Esophagus muscularis mucosa (tissue), 4 donors: ENCODE results near the gene ALPL. TPM values are rescaled to one million over a fixed set of nuclear protein-coding genes. Genes with fewer than 3 reads are reported as not detected.

Experiments
- DNase-seq: peaks from one replicate; pipeline ENCODE4 v3.0.0-alpha.2; 2017; ENCODE audit errors: extremely low spot score
- H3K27ac ChIP-seq, 4 donors: fragments of 200-600 bp; sonication (generic); replicated peaks in 1 of 4; 1 replicate in 3 of 4; 2 replicates in 1 of 4; pipeline ENCODE4 v1.5.1; 2016 to 2019; ENCODE audit warnings: mild to moderate bottlenecking in 1 of 4
- H3K27me3 ChIP-seq, 4 donors: fragments of 200-600 bp; sonication (generic); one replicate each; pipeline versions ENCODE4 v1.5.1 to v1.6.0; 2016 to 2019
- H3K36me3 ChIP-seq, 4 donors: fragments of 200-600 bp; sonication (generic); one replicate each; pipeline ENCODE4 v1.5.1; 2016 to 2019
- H3K4me1 ChIP-seq, 4 donors: fragments of 200-600 bp; sonication (generic); one replicate each; pipeline ENCODE4 v1.5.1; 2016 to 2019
- H3K4me3 ChIP-seq, 4 donors: fragments of 200-600 bp; sonication (generic); 1 replicate in 2 of 4; 2 replicates in 2 of 4; pipeline ENCODE4 v1.5.1; 2016 to 2019; ENCODE audit warnings: mild to moderate bottlenecking in 4 of 4, moderate library complexity in 1 of 4
- H3K9me3 ChIP-seq, 4 donors: fragments of 200-600 bp; sonication (generic); 1 replicate in 3 of 4; 2 replicates in 1 of 4; pipeline ENCODE4 v1.5.1; 2016 to 2019
- CTCF ChIP-seq, 3 experiments: fragments of 200-600 bp in 2 of 3; fragments of 450-650 bp in 1 of 3; sonication (generic) in 2 of 3; IDR thresholded peaks; one replicate each; pipeline ENCODE4 v1.5.1; 2017 to 2019; ENCODE audit warnings: antibody characterized with exemption in 3 of 3, mild to moderate bottlenecking in 2 of 3, moderate library complexity in 1 of 3
- EP300 ChIP-seq: sonication (generic); formaldehyde crosslinking; IDR thresholded peaks from one replicate; pipeline ENCODE4 v1.6.1; 2017; ENCODE audit warnings: antibody characterized with exemption
- POLR2A ChIP-seq: fragments of 450-650 bp; IDR thresholded peaks from one replicate; pipeline ENCODE4 v1.6.1; 2017; ENCODE audit warnings: antibody characterized with exemption, moderate library complexity, mild to moderate bottlenecking, low read depth
- POLR2AphosphoS5 ChIP-seq, 2 donors: sonication (generic); formaldehyde crosslinking; IDR thresholded peaks; one replicate each; pipeline ENCODE4 v1.6.1; 2017; ENCODE audit warnings: antibody characterized with exemption in 2 of 2
- WGBS: methylation state at CpG from one replicate; pipeline ENCODE4 v1.1.5; 2018; 5-methylcytosine and 5-hydroxymethylcytosine counted together
- intact Hi-C: fragments of 100-400 bp; cut with DNase I; formaldehyde crosslinking; loops from one replicate; pipeline ENCODE4 v1.15.1; 2023
- total RNA-seq, 4 donors: library from RNA; depleted of rRNA; stranded (reverse); fragments of >200 nt; gene quantifications; one replicate each; pipeline versions ENCODE4 v1.1.0 to v1.2.1, GENCODE V29; 2016

Gene ALPL
- total RNA-seq, 4 donors from 2014 or later, result 1.2 to 10.3 (median 3.8) TPM

DNA sequence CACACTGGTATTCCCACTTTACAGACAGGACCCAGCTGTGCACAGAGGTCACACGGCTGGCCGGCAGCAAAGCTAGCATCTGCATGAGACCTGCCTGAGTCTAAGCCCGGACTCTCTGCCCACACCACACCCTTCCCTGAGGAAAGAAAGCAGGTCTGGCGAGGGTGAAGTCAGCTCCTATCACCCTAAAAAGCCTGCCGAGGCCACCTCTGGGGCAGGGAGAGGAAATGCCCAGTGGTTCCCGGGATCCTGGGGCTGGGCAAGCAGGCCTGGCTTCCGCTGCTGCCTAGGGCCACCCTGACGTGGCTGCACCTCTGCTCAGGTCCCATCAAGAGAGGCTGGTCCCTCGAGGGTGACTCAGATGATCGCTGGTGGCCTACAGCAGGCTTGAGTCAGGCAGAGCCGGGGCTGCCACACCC lies 117.7 kb downstream of the ALPL start:
- DNase-seq, result no peak
- WGBS, result 79% methylated on average over 9 of the region's 11 CpGs
- intact Hi-C loops, result no loop called here
- Histone ChIP-seq H3K4me3 (no peak overlapping the region), H3K4me1 (peaks cover 0 to 11% (median 9%) of the 10 kb centered on the region in 4 donors), H3K36me3 (no peaks in the 10 kb centered on the region), H3K9me3 (no peaks in the 10 kb centered on the region), H3K27ac (no peak overlapping the region), H3K27me3 (peaks cover 0 to 82% (median 3%) of the 10 kb centered on the region in 4 donors)
- TF ChIP-seq EP300 (no peak), POLR2AphosphoS5 (IDR thresholded peaks at IDR 0.05) (no peak), CTCF (IDR thresholded peaks at IDR 0.05) (no peak), POLR2A (no peak)

Other genes with a start within 250 kb of the ALPL start
- gene ECE1, start 219.0 kb upstream of the ALPL start, total RNA-seq, result 100 to 1,000 TPM in 1 of 4 donors, 10 to 100 TPM in 3; 53.6 to 101 (median 80.7) TPM
- 10 to 100 TPM in 2 of 4 donors, 1 to 10 TPM in 2; 5.8 to 13.1 (median 9.0) TPM for gene NBPF3, start 69.3 kb upstream of the ALPL start, total RNA-seq
- gene RAP1GAP, start 159.9 kb downstream of the ALPL start, total RNA-seq, result under 1 TPM; 0.33 to 0.83 (median 0.56) TPM